PFSK-1 (cell line): ENCODE measurements around the gene ZNF134.

Experiments used
- FOXP2 ChIP-seq: optimal IDR thresholded peaks from 2 replicates; pipeline ENCODE3; 2011; ENCODE audit warnings: borderline replicate concordance, control low read depth, inconsistent platforms; ENCODE audit not compliant: insufficient read depth; ENCODE audit errors: extremely low read length, extremely low read depth
- POLR2AphosphoS5 ChIP-seq: IDR thresholded peaks from 2 replicates; pipeline ENCODE4 v1.6.1; 2012; ENCODE audit warnings: low read depth, mild to moderate bottlenecking, control low read depth, low read length, moderate library complexity
- REST ChIP-seq, 2 experiments: IDR thresholded peaks; 2 replicates each; pipeline versions ENCODE4 v1.6.1 to v1.8.0; 2011 to 2012; ENCODE audit warnings: low read depth in 2 of 2, low read length in 2 of 2, control low read depth in 1 of 2, inconsistent platforms in 1 of 2, mild to moderate bottlenecking in 1 of 2, moderate library complexity in 1 of 2; ENCODE audit not compliant: insufficient read depth in 1 of 2
- TAF1 ChIP-seq: IDR thresholded peaks from 2 replicates; pipeline ENCODE4 v1.6.1; 2012; ENCODE audit warnings: low read length, control low read depth, borderline replicate concordance; ENCODE audit not compliant: insufficient read depth

- TF ChIP-seq TAF1, result no peak
- TF ChIP-seq FOXP2, result no peak
- TF ChIP-seq REST (IDR thresholded peaks at IDR 0.05; ENCODE audit: insufficient read depth in 1 of 2, low read depth in 2 of 2, low read length in 2 of 2), result no peak
- TF ChIP-seq POLR2AphosphoS5, result no peak
Measured at GRCh38 chr19:57566396-57567265, 47.4 kb upstream of the ZNF134 start.
